Naive thymus-derived CD4-positive, alpha-beta T cell (primary cell): Measurements from ENCODE around the gene ZBED2. TPM values are rescaled to one million over a fixed set of nuclear protein-coding genes. Genes with fewer than 3 reads are reported as not detected.

ENCODE experiments used
- ATAC-seq: fragments of 150-1000 bp; cut with Tn5 transposase; 2 replicates; pipeline ENCODE4 v1.10.0; 2021; ENCODE audit warnings: mild to moderate bottlenecking, moderate library complexity
- CTCF ChIA-PET: fragments of 350-600 bp; sonication (Branson Sonifier 250); formaldehyde crosslinking; loops from one replicate; lab custom pipeline; 2021; ENCODE audit warnings: antibody characterized with exemption; lab: Charles Lee
- POLR2A ChIA-PET: fragments of 350-600 bp; sonication (Branson Sonifier 250); formaldehyde crosslinking; loops from one replicate; lab custom pipeline; 2021; ENCODE audit warnings: antibody characterized with exemption, inconsistent platforms; lab: Charles Lee
- DNase-seq, 9 donors: peaks; one replicate each; pipeline versions ENCODE4 v3.0.0 to v3.0.0-alpha.2; 2020 to 2022; ENCODE audit warnings: mixed read lengths in 1 of 9
- H3K27ac ChIP-seq: one replicate; pipeline ENCODE4 v1.7.0; 2013; ENCODE audit warnings: mild to moderate bottlenecking, low read depth, low read length, moderate library complexity
- H3K27me3 ChIP-seq, 2 donors: one replicate each; pipeline ENCODE4 v1.7.0; 2013; ENCODE audit warnings: low read length in 2 of 2, mild to moderate bottlenecking in 2 of 2, moderate library complexity in 2 of 2; ENCODE audit not compliant: control insufficient read depth in 2 of 2, insufficient read depth in 2 of 2
- H3K36me3 ChIP-seq, 3 experiments: 1 replicate in 2 of 3; 2 replicates in 1 of 3; pipeline ENCODE4 v1.7.0; 2013; ENCODE audit warnings: low read length in 3 of 3, mild to moderate bottlenecking in 3 of 3, moderate library complexity in 1 of 3; ENCODE audit not compliant: insufficient read depth in 3 of 3, control insufficient read depth in 2 of 3
- H3K4me1 ChIP-seq, 2 donors: one replicate each; pipeline ENCODE4 v1.7.0; 2013; ENCODE audit warnings: low read length in 2 of 2, mild to moderate bottlenecking in 2 of 2, moderate library complexity in 1 of 2; ENCODE audit not compliant: control insufficient read depth in 2 of 2, insufficient read depth in 2 of 2
- H3K4me3 ChIP-seq: 2 replicates; pipeline ENCODE4 v1.7.0; 2013; ENCODE audit warnings: mild to moderate bottlenecking, low read length
- H3K9me3 ChIP-seq, 3 experiments: 1 replicate in 2 of 3; 2 replicates in 1 of 3; pipeline ENCODE4 v1.7.0; 2013; ENCODE audit warnings: low read length in 3 of 3; ENCODE audit not compliant: control insufficient read depth in 2 of 3
- H3K27ac Mint-ChIP-seq, 9 donors: one replicate each; pipeline ENCODE4 v1.8.0; 2020 to 2022; ENCODE audit warnings: mixed read lengths in 9 of 9, mild to moderate bottlenecking in 8 of 9, moderate library complexity in 5 of 9, inconsistent platforms in 2 of 9
- H3K27me3 Mint-ChIP-seq, 5 donors: one replicate each; pipeline ENCODE4 v1.8.0; 2021 to 2022; ENCODE audit warnings: mixed read lengths in 5 of 5, mild to moderate bottlenecking in 1 of 5
- H3K36me3 Mint-ChIP-seq, 5 donors: one replicate each; pipeline ENCODE4 v1.8.0; 2020 to 2022; ENCODE audit warnings: mixed read lengths in 5 of 5, mild to moderate bottlenecking in 3 of 5, inconsistent platforms in 1 of 5
- H3K4me1 Mint-ChIP-seq, 7 donors: one replicate each; pipeline ENCODE4 v1.8.0; 2020 to 2022; ENCODE audit warnings: mixed read lengths in 7 of 7, mild to moderate bottlenecking in 3 of 7, inconsistent platforms in 1 of 7
- H3K4me3 Mint-ChIP-seq, 10 donors: one replicate each; pipeline ENCODE4 v1.8.0; 2020 to 2022; ENCODE audit warnings: mild to moderate bottlenecking in 10 of 10, mixed read lengths in 10 of 10, moderate library complexity in 6 of 10, inconsistent platforms in 2 of 10
- H3K9me3 Mint-ChIP-seq, 11 donors: one replicate each; pipeline ENCODE4 v1.8.0; 2020 to 2022; ENCODE audit warnings: mixed read lengths in 11 of 11, mild to moderate bottlenecking in 4 of 11, inconsistent platforms in 1 of 11, moderate library complexity in 1 of 11
- intact Hi-C, 2 donors: fragments of 100-400 bp; cut with micrococcal nuclease; formaldehyde crosslinking; loops; one replicate each; pipeline ENCODE4 v1.15.1; 2023
- polyA plus RNA-seq, 2 donors: library from polyadenylated mRNA; unstranded; fragments of 300-500 nt; fragmentation: Illumina TruSeq; gene quantifications; one replicate each; pipeline ENCODE4 v1.2.3, GENCODE V29; 2021
- total RNA-seq, 6 experiments: library from RNA in 5 of 6; stranded (reverse) in 5 of 6; gene quantifications; 1 replicate in 5 of 6; 2 replicates in 1 of 6; pipeline ENCODE4 v1.2.3 and lab custom pipeline; 2021 to 2026

Gene ZBED2
- total and polyA plus RNA-seq, 7 experiments from 2014 or later = 0.13 to 51.8 (median 0.96) TPM; not detected in 1

GRCh38 chr3:111609700-111610099, 14.6 kb upstream of the ZBED2 start:
- H3K4me1 Mint-ChIP-seq = peaks cover 29 to 90% (median 60%) of the 10 kb centered on the region in 7 donors
- peak overlapping the region; percentile 41 to 96 (median 90) for H3K27ac Mint-ChIP-seq
- intact Hi-C loops = loop anchor here (1.0 to 10.0 kb wide), 18 partner anchors 17 to 1875 kb away; partner anchors contain the start of genes CD96 (in 2 of the 2), NECTIN3 (in 2 of the 2), ABHD10 (in 1 of the 2) and ATG3 (in 1 of the 2)
- H3K36me3 Mint-ChIP-seq = peaks cover 14 to 77% (median 53%) of the 10 kb centered on the region in 5 donors
- Histone ChIP-seq H3K9me3 (no peaks in the 10 kb centered on the region), H3K4me3 (no peak overlapping the region), H3K27me3 (no peaks in the 10 kb centered on the region), H3K36me3 (peaks cover 0 to 25% (median 4%) of the 10 kb centered on the region in 3 experiments), H3K4me1 (peaks cover 24 to 38% of the 10 kb centered on the region in 2 donors), H3K27ac (peak overlapping the region; percentile 47)
- H3K4me3 Mint-ChIP-seq = peak overlapping the region in 4 of 10 donors; percentile 74 to 84 (median 78)
- no peaks in the 10 kb centered on the region for H3K27me3 Mint-ChIP-seq
- ChIA-PET POLR2A (interaction anchor here (0.8 to 1.1 kb wide), 4 partner anchors 38 to 296 kb away, joined by 3 to 4 read pairs (median 4); no protein-coding TSS in a partner anchor), CTCF (interaction anchor here (0.9 kb wide), 1 partner anchor 66 kb away, joined by 3 read pairs; no protein-coding TSS in a partner anchor)
- H3K9me3 Mint-ChIP-seq = peaks cover 0 to 10% (median 0%) of the 10 kb centered on the region in 11 donors
- DNase-seq (no peak), ATAC-seq (peak; percentile 44)

GRCh38 chr3:111608383-111608782, 13.2 kb upstream of the ZBED2 start:
- H3K4me3 Mint-ChIP-seq = peak overlapping the region in 1 of 10 donors; percentile 61
- Histone ChIP-seq H3K27me3 (no peaks in the 10 kb centered on the region), H3K4me1 (peaks cover 24 to 38% of the 10 kb centered on the region in 2 donors), H3K36me3 (peaks cover 0 to 34% (median 4%) of the 10 kb centered on the region in 3 experiments), H3K4me3 (no peak overlapping the region), H3K9me3 (no peaks in the 10 kb centered on the region), H3K27ac (no peak overlapping the region)
- peaks cover 31 to 91% (median 66%) of the 10 kb centered on the region in 7 donors for H3K4me1 Mint-ChIP-seq
- DNase-seq (no peak), ATAC-seq (peak; percentile 34)
- H3K36me3 Mint-ChIP-seq = peaks cover 17 to 77% (median 53%) of the 10 kb centered on the region in 5 donors
- POLR2A ChIA-PET = interaction anchor here (0.6 kb wide), 1 partner anchor 1009 kb away, joined by 3 read pairs; no protein-coding TSS in a partner anchor
- peaks cover 0 to 9% (median 0%) of the 10 kb centered on the region in 11 donors for H3K9me3 Mint-ChIP-seq
- no peaks in the 10 kb centered on the region for H3K27me3 Mint-ChIP-seq
- intact Hi-C loops = loop anchor here in 1 of 2 donors (2.0 kb wide), 1 partner anchor 16 kb away; no protein-coding TSS in a partner anchor
- CTCF ChIA-PET = interaction anchor here (1.2 kb wide), 1 partner anchor 55 kb away, joined by 4 read pairs; no protein-coding TSS in a partner anchor
- peak overlapping the region in 7 of 9 donors; percentile 2 to 96 (median 81) for H3K27ac Mint-ChIP-seq

- Mint-ChIP-seq H3K27me3 (no peaks in the 10 kb centered on the region), H3K27ac (peak overlapping the region in 1 of 9 donors; percentile 81), H3K4me3 (peak overlapping the region in 1 of 10 donors; percentile 40), H3K4me1 (peaks cover 23 to 91% (median 68%) of the 10 kb centered on the region in 7 donors), H3K9me3 (peaks cover 0 to 8% (median 0%) of the 10 kb centered on the region in 11 donors), H3K36me3 (peaks cover 15 to 78% (median 55%) of the 10 kb centered on the region in 5 donors)
- Histone ChIP-seq H3K36me3 (peaks cover 0 to 34% (median 4%) of the 10 kb centered on the region in 3 experiments), H3K4me3 (no peak overlapping the region), H3K9me3 (no peaks in the 10 kb centered on the region), H3K4me1 (peaks cover 24 to 38% of the 10 kb centered on the region in 2 donors), H3K27me3 (no peaks in the 10 kb centered on the region), H3K27ac (no peak overlapping the region)
- ChIA-PET POLR2A (no interaction called here), CTCF (interaction anchor here (1.2 kb wide), 1 partner anchor 54 kb away, joined by 4 read pairs; no protein-coding TSS in a partner anchor)
- intact Hi-C loops = no loop called here
- no peak for ATAC-seq
- no peak for DNase-seq
These were observed 12.2 kb upstream of the ZBED2 start for GRCh38 chr3:111607240-111607920.

GRCh38 chr3:111605493-111605892, 10.3 kb upstream of the ZBED2 start:
- H3K36me3 ChIP-seq = peaks cover 4 to 41% (median 8%) of the 10 kb centered on the region in 3 experiments
- no peak overlapping the region for H3K4me3 ChIP-seq
- Mint-ChIP-seq H3K4me3 (peak overlapping the region in 1 of 10 donors; percentile 7), H3K36me3 (peaks cover 15 to 68% (median 50%) of the 10 kb centered on the region in 5 donors), H3K9me3 (peaks cover 0 to 4% (median 0%) of the 10 kb centered on the region in 11 donors), H3K4me1 (peaks cover 13 to 80% (median 51%) of the 10 kb centered on the region in 7 donors), H3K27ac (peak overlapping the region in 2 of 9 donors; percentile 34 to 56), H3K27me3 (no peaks in the 10 kb centered on the region)
- intact Hi-C loops = loop anchor here (1.0 to 2.0 kb wide), 2 partner anchors 10 to 15 kb away; partner anchors contain the start of gene ZBED2 (in 1 of the 2)
- ChIA-PET CTCF (no interaction called here), POLR2A (no interaction called here)
- H3K4me1 ChIP-seq = peaks cover 14 to 27% of the 10 kb centered on the region in 2 donors
- no peaks in the 10 kb centered on the region for H3K27me3 ChIP-seq
- no peak overlapping the region for H3K27ac ChIP-seq
- ATAC-seq = no peak
- DNase-seq = no peak
- H3K9me3 ChIP-seq = no peaks in the 10 kb centered on the region

- Mint-ChIP-seq H3K36me3 (peaks cover 15 to 70% (median 50%) of the 10 kb centered on the region in 5 donors), H3K27me3 (no peaks in the 10 kb centered on the region), H3K4me3 (peak overlapping the region in 1 of 10 donors; percentile 12), H3K27ac (peak overlapping the region in 3 of 9 donors; percentile 7 to 56 (median 34)), H3K9me3 (peaks cover 0 to 4% (median 0%) of the 10 kb centered on the region in 11 donors), H3K4me1 (peaks cover 10 to 80% (median 47%) of the 10 kb centered on the region in 7 donors)
- intact Hi-C loops = loop anchor here (1.0 to 2.0 kb wide), 2 partner anchors 10 to 16 kb away; partner anchors contain the start of gene ZBED2 (in 1 of the 2)
- Histone ChIP-seq H3K4me1 (peaks cover 11 to 25% of the 10 kb centered on the region in 2 donors), H3K9me3 (no peaks in the 10 kb centered on the region), H3K27me3 (no peaks in the 10 kb centered on the region), H3K36me3 (peaks cover 4 to 45% (median 8%) of the 10 kb centered on the region in 3 experiments), H3K27ac (no peak overlapping the region), H3K4me3 (no peak overlapping the region)
- ATAC-seq (no peak), DNase-seq (no peak)
- ChIA-PET CTCF (no interaction called here), POLR2A (no interaction called here)
These were observed 9.9 kb upstream of the ZBED2 start for GRCh38 chr3:111605018-111605417.

- POLR2A ChIA-PET = interaction anchor here (1.1 kb wide), 1 partner anchor 58 kb away, joined by 3 read pairs; no protein-coding TSS in a partner anchor
- Histone ChIP-seq H3K4me3 (no peak overlapping the region), H3K4me1 (peaks cover 2 to 16% of the 10 kb centered on the region in 2 donors), H3K9me3 (no peaks in the 10 kb centered on the region), H3K27ac (no peak overlapping the region), H3K36me3 (peaks cover 4 to 50% (median 5%) of the 10 kb centered on the region in 3 experiments), H3K27me3 (no peaks in the 10 kb centered on the region)
- Mint-ChIP-seq H3K4me3 (peak overlapping the region in 1 of 10 donors; percentile 53), H3K9me3 (peaks cover 0 to 4% (median 0%) of the 10 kb centered on the region in 11 donors), H3K4me1 (peaks cover 10 to 77% (median 38%) of the 10 kb centered on the region in 7 donors), H3K27me3 (no peaks in the 10 kb centered on the region), H3K36me3 (peaks cover 15 to 74% (median 54%) of the 10 kb centered on the region in 5 donors), H3K27ac (peak overlapping the region in 3 of 9 donors; percentile 11 to 56 (median 21))
- ATAC-seq (no peak), DNase-seq (no peak)
- intact Hi-C loops = loop anchor here in 1 of 2 donors (2.0 kb wide), 1 partner anchor 17 kb away; no protein-coding TSS in a partner anchor
- CTCF ChIA-PET = no interaction called here
These were observed 9.0 kb upstream of the ZBED2 start for GRCh38 chr3:111604119-111604518.
